Transverse colon (tissue), 4 donors: ENCODE results near the gene PAQR9.

Experiments
- CTCF ChIP-seq, 5 experiments: fragments of 200-600 bp in 3 of 5; fragments of 450-650 bp in 2 of 5; sonication (generic) in 3 of 5; IDR thresholded peaks; 1 replicate in 2 of 5; 2 replicates in 3 of 5; pipeline ENCODE4 v1.5.1; 2016 to 2017; ENCODE audit warnings: antibody characterized with exemption in 5 of 5, inconsistent platforms in 3 of 5, mild to moderate bottlenecking in 2 of 5, moderate library complexity in 1 of 5
- EP300 ChIP-seq: sonication (generic); formaldehyde crosslinking; IDR thresholded peaks from one replicate; pipeline ENCODE4 v1.6.1; 2017; ENCODE audit warnings: antibody characterized with exemption, low read depth
- POLR2A ChIP-seq: fragments of 450-650 bp; IDR thresholded peaks from one replicate; pipeline ENCODE4 v1.6.1; 2016; ENCODE audit warnings: antibody characterized with exemption, mild to moderate bottlenecking, moderate library complexity
- POLR2AphosphoS5 ChIP-seq, 3 donors: sonication (generic); formaldehyde crosslinking; IDR thresholded peaks; one replicate each; pipeline ENCODE4 v1.6.1; 2016; ENCODE audit warnings: antibody characterized with exemption in 3 of 3

DNA sequence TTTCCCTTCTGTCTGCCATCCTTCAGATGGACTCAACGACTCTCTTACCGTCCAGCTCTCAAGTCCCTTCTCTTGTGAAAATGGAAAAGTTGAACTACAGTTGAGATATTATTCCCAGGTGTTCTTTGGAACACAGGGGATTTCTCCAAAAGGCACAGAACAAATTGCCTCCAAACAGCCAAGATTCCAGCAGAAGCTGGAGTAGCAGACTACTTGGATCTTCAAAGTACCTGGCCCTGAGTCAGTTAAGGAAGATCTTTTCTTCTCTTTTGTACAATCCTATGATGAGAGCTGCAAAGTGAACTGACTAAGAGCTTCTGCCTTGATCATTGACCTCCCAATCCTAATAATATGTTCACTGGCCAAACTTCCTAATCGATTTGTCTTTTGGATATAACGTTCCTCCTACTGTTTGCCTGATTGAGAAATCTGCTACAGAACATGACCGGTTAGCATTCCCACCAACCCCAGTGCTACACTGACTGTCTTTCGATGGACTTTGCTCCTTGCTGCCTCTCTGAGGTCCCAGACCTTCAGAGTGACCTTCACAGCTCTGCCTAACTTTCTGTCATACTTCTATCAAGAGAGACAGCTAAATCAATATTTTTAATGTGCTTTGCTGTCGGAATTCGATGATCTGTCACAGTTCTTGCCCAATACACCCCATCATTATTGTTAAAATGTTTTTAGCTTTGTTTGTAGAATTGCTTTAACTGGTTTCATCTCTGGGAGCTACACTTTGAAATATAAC lies 21.9 kb downstream of the PAQR9 start:
- no peak for TF ChIP-seq EP300
- no peak for TF ChIP-seq CTCF (IDR thresholded peaks at IDR 0.05)
- no peak for TF ChIP-seq POLR2A
- TF ChIP-seq POLR2AphosphoS5 (IDR thresholded peaks at IDR 0.05): no peak
